HepG2 (cell line): ENCODE results near the gene RBM19. TPM values are rescaled to one million over a fixed set of nuclear protein-coding genes. Genes with fewer than 3 reads are reported as not detected.

Experiments
- ATAC-seq: fragments of 200-7000 bp; cut with Tn5 transposase; 3 replicates; pipeline ENCODE4 v1.9.1; 2020; ENCODE audit warnings: mild to moderate bottlenecking, moderate library complexity
- BruUV-seq: library from RNA; stranded (reverse); fragments of 400-500 nt; replicated peaks from 2 replicates; lab custom pipeline; 2021; lab: Mats Ljungman, UMichigan
- CTCF ChIA-PET: fragments of 300-600 bp; formaldehyde crosslinking; extraction: SDS; loops from one replicate; lab custom pipeline; 2021; ENCODE audit warnings: low total read pairs, inconsistent platforms, low intra/inter-chr PET ratio; lab: Yijun Ruan, JAX
- POLR2A ChIA-PET: fragments of 350-600 bp; sonication (Branson Sonifier 250); formaldehyde crosslinking; loops from one replicate; lab custom pipeline; 2020; ENCODE audit warnings: antibody characterized with exemption, inconsistent platforms; lab: Yijun Ruan, JAX
- DNase-seq: peaks from one replicate; pipeline ENCODE4 v3.0.0-alpha.2; 2015; ENCODE audit warnings: low spot score
- FAIRE-seq: peaks from 3 replicates; lab custom pipeline; 2011; peaks lifted over from hg19 to GRCh38; lab: Jason Lieb, UNC
- H2AFZ ChIP-seq: one replicate; pipeline ENCODE4 v1.6.1; 2011; ENCODE audit warnings: low read length, inconsistent platforms
- H3K27ac ChIP-seq: fragments of 300-600 bp; 3 replicates; pipeline ENCODE4 v1.8.0; 2011; ENCODE audit warnings: mixed run types, mild to moderate bottlenecking, mixed read lengths, low read length, inconsistent platforms; ENCODE audit not compliant: insufficient read depth; ENCODE audit errors: extremely low read length
- H3K27me3 ChIP-seq, 2 experiments: fragments of 200-600 bp in 1 of 2; 2 replicates in 1 of 2; 3 replicates in 1 of 2; pipeline versions ENCODE4 v1.6.0 to v1.8.0; 2011; ENCODE audit warnings: low read length in 2 of 2, mild to moderate bottlenecking in 2 of 2, moderate library complexity in 2 of 2, inconsistent platforms in 1 of 2; ENCODE audit not compliant: insufficient read depth in 2 of 2, control insufficient read depth in 1 of 2
- H3K36me3 ChIP-seq, 2 experiments: fragments of 200-600 bp in 1 of 2; replicated peaks in 1 of 2; 2 replicates in 1 of 2; 3 replicates in 1 of 2; pipeline versions ENCODE4 v1.5.1 to v1.8.0; 2011; ENCODE audit warnings: low read length in 2 of 2, inconsistent platforms in 1 of 2; ENCODE audit not compliant: insufficient read depth in 2 of 2, control insufficient read depth in 1 of 2
- H3K4me1 ChIP-seq: 2 replicates; pipeline ENCODE4 v1.5.1; 2012; ENCODE audit warnings: low read length, inconsistent platforms; ENCODE audit not compliant: insufficient read depth
- H3K4me2 ChIP-seq: 2 replicates; pipeline ENCODE4 v1.6.0; 2011; ENCODE audit warnings: low read depth, low read length, inconsistent platforms
- H3K4me3 ChIP-seq, 3 experiments: fragments of 200-600 bp in 1 of 3; sonication (generic), shearing (Covaris generic) in 1 of 3; replicated peaks in 1 of 3; 2 replicates each; pipeline ENCODE4 v1.5.1; 2011 to 2016; ENCODE audit warnings: low read length in 3 of 3, inconsistent platforms in 2 of 3, low read depth in 2 of 3, mild to moderate bottlenecking in 2 of 3, control low read depth in 1 of 3, mixed read lengths in 1 of 3; ENCODE audit not compliant: insufficient read depth in 1 of 3
- H3K79me2 ChIP-seq: one replicate; pipeline ENCODE4 v1.6.1; 2011; ENCODE audit warnings: low read length, inconsistent platforms; ENCODE audit not compliant: insufficient read depth
- H3K9ac ChIP-seq: 2 replicates; pipeline ENCODE4 v1.6.0; 2011; ENCODE audit warnings: mild to moderate bottlenecking, low read depth, low read length, inconsistent platforms; ENCODE audit not compliant: insufficient read depth
- H3K9me3 ChIP-seq: 2 replicates; pipeline ENCODE4 v1.5.1; 2012; ENCODE audit warnings: mild to moderate bottlenecking, low read length
- H4K20me1 ChIP-seq: 2 replicates; pipeline ENCODE4 v1.6.0; 2011; ENCODE audit warnings: inconsistent platforms, mild to moderate bottlenecking, low read length, moderate library complexity; ENCODE audit not compliant: insufficient read depth
- LCORL ChIP-seq, 2 experiments: fragments of 450-650 bp in 1 of 2; sonication (generic) in 1 of 2; formaldehyde crosslinking in 1 of 2; IDR thresholded peaks; 2 replicates each; pipeline versions ENCODE4 v1.5.0 to v1.6.1; 2017 to 2020; ENCODE audit warnings: antibody characterized with exemption in 1 of 2, missing genetic modification reagents in 1 of 2
- MZF1 ChIP-seq: sonication (generic); formaldehyde crosslinking; IDR thresholded peaks from 2 replicates; pipeline ENCODE4 v1.8.1; 2023; ENCODE audit warnings: mild to moderate bottlenecking, missing genetic modification reagents, borderline replicate concordance
- RCOR2 ChIP-seq: IDR thresholded peaks from 2 replicates; pipeline ENCODE4 v1.6.1; 2016; ENCODE audit warnings: missing biosample characterization, missing genetic modification reagents
- RFXAP ChIP-seq: sonication (generic); formaldehyde crosslinking; IDR thresholded peaks from 2 replicates; pipeline ENCODE4 v1.4.0; 2020; ENCODE audit warnings: missing genetic modification reagents, borderline replicate concordance
- TSC22D2 ChIP-seq: sonication (generic); formaldehyde crosslinking; IDR thresholded peaks from 2 replicates; pipeline ENCODE4 v1.5.1; 2020; ENCODE audit warnings: missing genetic modification reagents, mild to moderate bottlenecking, borderline replicate concordance
- ZNF562 ChIP-seq: sonication (generic); formaldehyde crosslinking; IDR thresholded peaks from 2 replicates; pipeline ENCODE4 v1.8.0; 2022; ENCODE audit warnings: missing genetic modification reagents, borderline replicate concordance
- ZNF564 ChIP-seq: sonication (generic); formaldehyde crosslinking; IDR thresholded peaks from 2 replicates; pipeline ENCODE4 v1.8.1; 2023; ENCODE audit warnings: mild to moderate bottlenecking, missing genetic modification reagents
- ZNF619 ChIP-seq: sonication (generic); formaldehyde crosslinking; IDR thresholded peaks from 2 replicates; pipeline ENCODE4 v1.4.0; 2020; ENCODE audit warnings: mild to moderate bottlenecking, missing genetic modification reagents
- ZNF687 ChIP-seq: sonication (generic); formaldehyde crosslinking; IDR thresholded peaks from 2 replicates; pipeline ENCODE4 v1.5.1; 2020; ENCODE audit warnings: mild to moderate bottlenecking, missing genetic modification reagents, moderate library complexity
- WGBS: methylation state at CpG from one replicate; pipeline ENCODE4 v1.1.6; 2017; ENCODE audit warnings: low lambda C conversion rate; 5-methylcytosine and 5-hydroxymethylcytosine counted together
- in situ Hi-C: cut with HindIII; loops from 2 replicates; pipeline ENCODE4 v1.10.0; 2017; ENCODE audit warnings: low pct_unique_long_range_greater_than_20kb; ENCODE audit not compliant: extremely low pct_ligation_motif_present
- intact Hi-C: fragments of 100-400 bp; cut with micrococcal nuclease; formaldehyde crosslinking; loops from one replicate; pipeline ENCODE4 v1.10.0; 2022; ENCODE audit not compliant: unreplicated experiment
- polyA plus RNA-seq, 8 experiments: library from polyadenylated mRNA; depleted of rRNA in 3 of 8; stranded (reverse) in 7 of 8; unstranded in 1 of 8; fragments of >200 nt; fragmentation: Illumina TruSeq in 4 of 8; extraction: Trizol in 4 of 8; gene quantifications; 2 replicates each; pipeline versions ENCODE4 v1.2.1 to v1.2.3, GENCODE V29; 2011 to 2016; ENCODE audit warnings: low read depth in 4 of 8, missing spikeins in 1 of 8, mixed read lengths in 1 of 8; ENCODE audit not compliant: insufficient read depth in 1 of 8
- total RNA-seq, 5 experiments: library from RNA; depleted of rRNA; stranded (reverse); fragments of >200 nt; fragmentation: Illumina TruSeq; extraction: Trizol; gene quantifications; 2 replicates each; pipeline ENCODE4 v1.2.3, GENCODE V29; 2016; ENCODE audit warnings: low read depth in 1 of 5
- TF ChIP-seq, protein P1 (sequence below): sonication (generic); formaldehyde crosslinking; IDR thresholded peaks from 2 replicates; pipeline ENCODE4 v1.5.1; 2020; ENCODE audit warnings: missing genetic modification reagents, mild to moderate bottlenecking, borderline replicate concordance
- TF ChIP-seq, protein P2 (sequence below): fragments of 450-650 bp; IDR thresholded peaks from 2 replicates; pipeline ENCODE4 v1.6.1; 2017; ENCODE audit warnings: mild to moderate bottlenecking
- TF ChIP-seq, protein P3 (sequence below): sonication (generic); formaldehyde crosslinking; IDR thresholded peaks from 2 replicates; pipeline ENCODE4 v1.4.0; 2020; ENCODE audit warnings: missing genetic modification reagents
- TF ChIP-seq, protein P4 (sequence below): sonication (generic); formaldehyde crosslinking; IDR thresholded peaks from 2 replicates; pipeline ENCODE4 v1.4.0; 2020; ENCODE audit warnings: missing genetic modification reagents, borderline replicate concordance

The RBM19 gene
- total and polyA plus RNA-seq, 2 of the 13 experiments (the other 11 are each of a cell fraction or from before 2014, with no cell fraction given), result 19.3 to 32.2 TPM

GRCh38 chr12:113860950-113861349 lies 105.2 kb downstream of the RBM19 start:
- ATAC-seq, result no peak
- FAIRE-seq, result no peak
- POLR2A ChIA-PET, result no interaction called here
- intact Hi-C loops (no loop called here), in situ Hi-C loops (no loop called here)
- H3K9ac ChIP-seq, result no peak overlapping the region
- no peaks in the 10 kb centered on the region for H3K27me3 ChIP-seq
- H3K79me2 ChIP-seq, result no peaks in the 10 kb centered on the region
- H3K4me2 ChIP-seq, result no peak overlapping the region
- WGBS, result 77% methylated on average over 4 of the region's 7 CpGs
- no peaks in the 10 kb centered on the region for H4K20me1 ChIP-seq
- DNase-seq, result no peak
- CTCF ChIA-PET, result no interaction called here
- BruUV-seq, result no TSS peak
- H2AFZ ChIP-seq, result no peak overlapping the region
- TF ChIP-seq RCOR2 (CRISPR knock-in tag) (no peak), LCORL (IDR thresholded peaks at IDR 0.05) (no peak), LCORL (CRISPR knock-in tag; IDR thresholded peaks at IDR 0.05) (no peak), ZNF562 (CRISPR knock-in tag) (no peak), ZNF687 (CRISPR knock-in tag) (no peak), MZF1 (CRISPR knock-in tag) (no peak), ZNF619 (CRISPR knock-in tag) (no peak), TSC22D2 (CRISPR knock-in tag) (no peak), ZNF564 (CRISPR knock-in tag) (no peak), RFXAP (CRISPR knock-in tag) (no peak)
- TF ChIP-seq, protein P1, sequence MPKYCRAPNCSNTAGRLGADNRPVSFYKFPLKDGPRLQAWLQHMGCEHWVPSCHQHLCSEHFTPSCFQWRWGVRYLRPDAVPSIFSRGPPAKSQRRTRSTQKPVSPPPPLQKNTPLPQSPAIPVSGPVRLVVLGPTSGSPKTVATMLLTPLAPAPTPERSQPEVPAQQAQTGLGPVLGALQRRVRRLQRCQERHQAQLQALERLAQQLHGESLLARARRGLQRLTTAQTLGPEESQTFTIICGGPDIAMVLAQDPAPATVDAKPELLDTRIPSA, result no peak
- TF ChIP-seq, protein P2, sequence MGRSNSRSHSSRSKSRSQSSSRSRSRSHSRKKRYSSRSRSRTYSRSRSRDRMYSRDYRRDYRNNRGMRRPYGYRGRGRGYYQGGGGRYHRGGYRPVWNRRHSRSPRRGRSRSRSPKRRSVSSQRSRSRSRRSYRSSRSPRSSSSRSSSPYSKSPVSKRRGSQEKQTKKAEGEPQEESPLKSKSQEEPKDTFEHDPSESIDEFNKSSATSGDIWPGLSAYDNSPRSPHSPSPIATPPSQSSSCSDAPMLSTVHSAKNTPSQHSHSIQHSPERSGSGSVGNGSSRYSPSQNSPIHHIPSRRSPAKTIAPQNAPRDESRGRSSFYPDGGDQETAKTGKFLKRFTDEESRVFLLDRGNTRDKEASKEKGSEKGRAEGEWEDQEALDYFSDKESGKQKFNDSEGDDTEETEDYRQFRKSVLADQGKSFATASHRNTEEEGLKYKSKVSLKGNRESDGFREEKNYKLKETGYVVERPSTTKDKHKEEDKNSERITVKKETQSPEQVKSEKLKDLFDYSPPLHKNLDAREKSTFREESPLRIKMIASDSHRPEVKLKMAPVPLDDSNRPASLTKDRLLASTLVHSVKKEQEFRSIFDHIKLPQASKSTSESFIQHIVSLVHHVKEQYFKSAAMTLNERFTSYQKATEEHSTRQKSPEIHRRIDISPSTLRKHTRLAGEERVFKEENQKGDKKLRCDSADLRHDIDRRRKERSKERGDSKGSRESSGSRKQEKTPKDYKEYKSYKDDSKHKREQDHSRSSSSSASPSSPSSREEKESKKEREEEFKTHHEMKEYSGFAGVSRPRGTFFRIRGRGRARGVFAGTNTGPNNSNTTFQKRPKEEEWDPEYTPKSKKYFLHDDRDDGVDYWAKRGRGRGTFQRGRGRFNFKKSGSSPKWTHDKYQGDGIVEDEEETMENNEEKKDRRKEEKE, result no peak
- TF ChIP-seq, protein P3, sequence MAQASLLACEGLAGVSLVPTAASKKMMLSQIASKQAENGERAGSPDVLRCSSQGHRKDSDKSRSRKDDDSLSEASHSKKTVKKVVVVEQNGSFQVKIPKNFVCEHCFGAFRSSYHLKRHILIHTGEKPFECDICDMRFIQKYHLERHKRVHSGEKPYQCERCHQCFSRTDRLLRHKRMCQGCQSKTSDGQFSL (CRISPR knock-in tag), result no peak
- TF ChIP-seq, protein P4, sequence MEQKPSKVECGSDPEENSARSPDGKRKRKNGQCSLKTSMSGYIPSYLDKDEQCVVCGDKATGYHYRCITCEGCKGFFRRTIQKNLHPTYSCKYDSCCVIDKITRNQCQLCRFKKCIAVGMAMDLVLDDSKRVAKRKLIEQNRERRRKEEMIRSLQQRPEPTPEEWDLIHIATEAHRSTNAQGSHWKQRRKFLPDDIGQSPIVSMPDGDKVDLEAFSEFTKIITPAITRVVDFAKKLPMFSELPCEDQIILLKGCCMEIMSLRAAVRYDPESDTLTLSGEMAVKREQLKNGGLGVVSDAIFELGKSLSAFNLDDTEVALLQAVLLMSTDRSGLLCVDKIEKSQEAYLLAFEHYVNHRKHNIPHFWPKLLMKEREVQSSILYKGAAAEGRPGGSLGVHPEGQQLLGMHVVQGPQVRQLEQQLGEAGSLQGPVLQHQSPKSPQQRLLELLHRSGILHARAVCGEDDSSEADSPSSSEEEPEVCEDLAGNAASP, result no peak
- no peak overlapping the region for H3K4me3 ChIP-seq
- no peaks in the 10 kb centered on the region for H3K9me3 ChIP-seq
- H3K36me3 ChIP-seq, result peaks cover 17 to 46% of the 10 kb centered on the region in 2 experiments; a peak in 4 of 5 replicates
- H3K4me1 ChIP-seq, result no peaks in the 10 kb centered on the region
- H3K27ac ChIP-seq, result no peak overlapping the region
